HEK293 (cell line): ENCODE measurements around the gene ZC3H4.

Experiments
- CTCF ChIA-PET: fragments of 350-600 bp; formaldehyde crosslinking; extraction: SDS; loops from one replicate; lab custom pipeline; 2021; ENCODE audit warnings: antibody characterized with exemption; lab: Yijun Ruan, JAX
- POLR2A ChIA-PET: fragments of 300-600 bp; formaldehyde crosslinking; extraction: SDS; loops from one replicate; lab custom pipeline; 2020; ENCODE audit warnings: antibody characterized with exemption, inconsistent platforms; lab: Yijun Ruan, JAX
- H3K27ac ChIP-seq: fragments of 200-500 bp; sonication (Bioruptor generic); 2 replicates; pipeline ENCODE4 v1.5.1; 2014; ENCODE audit warnings: low read depth, low read length, control low read depth, inconsistent platforms; ENCODE audit errors: extremely low read depth
- H3K36me3 ChIP-seq, 2 experiments: fragments of 200-500 bp in 1 of 2; sonication (Bioruptor generic) in 1 of 2; 1 replicate in 1 of 2; 2 replicates in 1 of 2; pipeline ENCODE4 v1.5.1; 2014 to 2017; ENCODE audit warnings: inconsistent platforms in 2 of 2, low read length in 2 of 2; ENCODE audit not compliant: control insufficient read depth in 2 of 2, insufficient read depth in 1 of 2
- H3K4me1 ChIP-seq: fragments of 200-500 bp; sonication (Bioruptor generic); 2 replicates; pipeline ENCODE4 v1.5.1; 2014; ENCODE audit warnings: mild to moderate bottlenecking, low read length, inconsistent platforms; ENCODE audit not compliant: control insufficient read depth, insufficient read depth
- H3K4me3 ChIP-seq: 2 replicates; pipeline ENCODE4 v1.5.1; 2011; ENCODE audit warnings: low read depth, mild to moderate bottlenecking, control low read depth, low read length, moderate library complexity
- H3K9me3 ChIP-seq: fragments of 200-500 bp; sonication (Bioruptor generic); 2 replicates; pipeline ENCODE4 v1.5.1; 2014; ENCODE audit warnings: low read depth, low read length, inconsistent platforms; ENCODE audit not compliant: control insufficient read depth, insufficient read depth
- AEBP2 ChIP-seq: fragments of 450-650 bp; formaldehyde crosslinking; IDR thresholded peaks from 2 replicates; pipeline ENCODE4 v1.5.1; 2016; ENCODE audit warnings: missing biosample characterization, missing genetic modification characterization, borderline replicate concordance
- BCL11A ChIP-seq: fragments of 450-650 bp; formaldehyde crosslinking; IDR thresholded peaks from 2 replicates; pipeline ENCODE4 v1.5.1; 2016; ENCODE audit warnings: low read depth, missing biosample characterization, missing genetic modification characterization
- BCL11B ChIP-seq: fragments of 450-650 bp; formaldehyde crosslinking; IDR thresholded peaks from 2 replicates; pipeline ENCODE4 v1.5.1; 2016; ENCODE audit warnings: low read depth, missing biosample characterization, missing genetic modification characterization
- KLF10 ChIP-seq: fragments of 450-650 bp; IDR thresholded peaks from 2 replicates; pipeline ENCODE4 v1.5.1; 2018; ENCODE audit warnings: missing biosample characterization, mild to moderate bottlenecking, missing genetic modification characterization
- SP7 ChIP-seq: fragments of 450-650 bp; formaldehyde crosslinking; IDR thresholded peaks from 2 replicates; pipeline ENCODE4 v1.5.1; 2016; ENCODE audit warnings: missing biosample characterization, missing genetic modification characterization
- TRIM28 ChIP-seq: IDR thresholded peaks from 2 replicates; pipeline ENCODE4 v1.6.1; 2011; ENCODE audit warnings: low read length, control low read depth, borderline replicate concordance
- ZBTB48 ChIP-seq: fragments of 450-650 bp; formaldehyde crosslinking; IDR thresholded peaks from 2 replicates; pipeline ENCODE4 v1.5.1; 2016; ENCODE audit warnings: missing biosample characterization, missing genetic modification characterization
- ZBTB8A ChIP-seq: fragments of 450-650 bp; formaldehyde crosslinking; IDR thresholded peaks from 2 replicates; pipeline ENCODE4 v1.5.1; 2016; ENCODE audit warnings: missing biosample characterization, missing genetic modification characterization
- ZNF10 ChIP-seq: fragments of 450-650 bp; formaldehyde crosslinking; IDR thresholded peaks from 2 replicates; pipeline ENCODE4 v1.5.1; 2017; ENCODE audit warnings: missing biosample characterization, missing genetic modification characterization
- ZNF133 ChIP-seq: fragments of 450-650 bp; formaldehyde crosslinking; IDR thresholded peaks from 2 replicates; pipeline ENCODE4 v1.5.1; 2016; ENCODE audit warnings: missing biosample characterization, missing genetic modification characterization
- ZNF16 ChIP-seq: fragments of 450-650 bp; formaldehyde crosslinking; IDR thresholded peaks from 2 replicates; pipeline ENCODE4 v1.5.1; 2016; ENCODE audit warnings: low read depth, missing biosample characterization, missing genetic modification characterization
- ZNF184 ChIP-seq: fragments of 450-650 bp; IDR thresholded peaks from 2 replicates; pipeline ENCODE4 v1.5.1; 2018; ENCODE audit warnings: missing biosample characterization, mild to moderate bottlenecking, missing genetic modification characterization
- ZNF202 ChIP-seq: fragments of 450-650 bp; formaldehyde crosslinking; IDR thresholded peaks from 2 replicates; pipeline ENCODE4 v1.5.1; 2016; ENCODE audit warnings: missing biosample characterization, missing genetic modification characterization, borderline replicate concordance
- ZNF214 ChIP-seq: fragments of 450-650 bp; formaldehyde crosslinking; IDR thresholded peaks from 2 replicates; pipeline ENCODE4 v1.5.1; 2017; ENCODE audit warnings: missing biosample characterization, mild to moderate bottlenecking, missing genetic modification characterization, borderline replicate concordance
- ZNF239 ChIP-seq: fragments of 450-650 bp; formaldehyde crosslinking; IDR thresholded peaks from 2 replicates; pipeline ENCODE4 v1.5.1; 2016; ENCODE audit warnings: missing biosample characterization, missing genetic modification characterization
- ZNF280D ChIP-seq: fragments of 450-650 bp; formaldehyde crosslinking; IDR thresholded peaks from 2 replicates; pipeline ENCODE4 v1.5.1; 2016; ENCODE audit warnings: missing biosample characterization, missing genetic modification characterization
- ZNF366 ChIP-seq: fragments of 450-650 bp; formaldehyde crosslinking; conservative IDR thresholded peaks from 2 replicates; pipeline ENCODE4 v1.5.1; 2016; ENCODE audit warnings: missing biosample characterization, missing genetic modification characterization
- ZNF416 ChIP-seq: fragments of 450-650 bp; formaldehyde crosslinking; IDR thresholded peaks from 2 replicates; pipeline ENCODE4 v1.5.1; 2016; ENCODE audit warnings: missing biosample characterization, missing genetic modification characterization
- ZNF555 ChIP-seq: fragments of 450-650 bp; formaldehyde crosslinking; conservative IDR thresholded peaks from 2 replicates; pipeline ENCODE4 v1.5.1; 2017; ENCODE audit warnings: missing biosample characterization, mild to moderate bottlenecking, missing genetic modification characterization, inconsistent platforms
- ZNF704 ChIP-seq: fragments of 450-650 bp; formaldehyde crosslinking; IDR thresholded peaks from 2 replicates; pipeline ENCODE4 v1.5.1; 2016; ENCODE audit warnings: missing biosample characterization, missing genetic modification characterization
- ZNF776 ChIP-seq: fragments of 450-650 bp; formaldehyde crosslinking; IDR thresholded peaks from 2 replicates; pipeline ENCODE4 v1.5.0; 2017; ENCODE audit warnings: missing biosample characterization, missing genetic modification characterization, borderline replicate concordance
- ZNF792 ChIP-seq: fragments of 450-650 bp; formaldehyde crosslinking; IDR thresholded peaks from 2 replicates; pipeline ENCODE4 v1.5.1; 2016; ENCODE audit warnings: missing biosample characterization, missing genetic modification characterization
- ZXDB ChIP-seq: fragments of 450-650 bp; formaldehyde crosslinking; IDR thresholded peaks from 2 replicates; pipeline ENCODE4 v1.5.1; 2016; ENCODE audit warnings: missing biosample characterization, missing genetic modification characterization
- TF ChIP-seq, protein P1 (sequence below): sonication (generic); formaldehyde crosslinking; IDR thresholded peaks from 2 replicates; pipeline ENCODE4 v1.8.1; 2022; ENCODE audit warnings: mild to moderate bottlenecking, moderate library complexity, missing genetic modification reagents
- TF ChIP-seq, protein P2 (sequence below): fragments of 450-650 bp; IDR thresholded peaks from 2 replicates; pipeline ENCODE4 v1.5.1; 2018; ENCODE audit warnings: missing biosample characterization, mild to moderate bottlenecking, missing genetic modification characterization

The ZC3H4 gene

GRCh38 chr19:47130589-47131227, 17.1 kb upstream of the ZC3H4 start, which contains the start of gene SAE1 (continued):
- TF ChIP-seq, protein P1, sequence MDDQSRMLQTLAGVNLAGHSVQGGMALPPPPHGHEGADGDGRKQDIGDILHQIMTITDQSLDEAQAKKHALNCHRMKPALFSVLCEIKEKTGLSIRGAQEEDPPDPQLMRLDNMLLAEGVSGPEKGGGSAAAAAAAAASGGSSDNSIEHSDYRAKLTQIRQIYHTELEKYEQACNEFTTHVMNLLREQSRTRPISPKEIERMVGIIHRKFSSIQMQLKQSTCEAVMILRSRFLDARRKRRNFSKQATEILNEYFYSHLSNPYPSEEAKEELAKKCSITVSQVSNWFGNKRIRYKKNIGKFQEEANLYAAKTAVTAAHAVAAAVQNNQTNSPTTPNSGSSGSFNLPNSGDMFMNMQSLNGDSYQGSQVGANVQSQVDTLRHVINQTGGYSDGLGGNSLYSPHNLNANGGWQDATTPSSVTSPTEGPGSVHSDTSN = 0 out of 2 replicates have a peak, but pooled peaks have one; percentile 69
- TF ChIP-seq ZNF10 (tag by site-specific recombination) (no peak; the same call in 1 of the 2 replicates), AEBP2 (tag by site-specific recombination) (no peak)

DNA sequence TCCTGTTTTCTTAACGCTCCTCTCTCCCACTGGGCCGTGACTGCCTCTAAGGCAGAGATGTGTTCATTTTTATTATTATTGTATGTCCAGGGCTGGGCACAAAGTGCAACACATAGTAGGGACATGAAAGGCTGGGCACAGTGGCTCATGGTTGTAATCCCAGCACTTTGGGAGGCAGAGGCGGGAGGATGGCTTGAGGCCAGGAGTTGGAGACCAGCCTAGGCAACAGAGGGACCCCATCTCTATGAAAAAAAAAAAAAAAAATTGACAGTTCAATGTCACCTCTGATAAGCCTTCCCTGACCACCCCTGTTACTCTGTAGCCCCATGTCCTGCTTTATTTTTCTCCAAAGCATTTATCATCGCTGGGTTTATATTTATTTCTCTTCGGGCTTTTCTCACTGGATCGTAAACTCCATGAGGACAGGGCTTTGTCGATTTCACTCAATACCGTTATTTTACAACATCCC, 16.6 kb upstream of the ZC3H4 start:
- CTCF ChIA-PET = interaction anchor here (0.6 to 1.7 kb wide), 4 partner anchors 11 to 371 kb away, joined by 3 to 6 read pairs (median 4); no protein-coding TSS in a partner anchor
- Histone ChIP-seq H3K27ac (no peak overlapping the region), H3K4me3 (no peak overlapping the region), H3K4me1 (peaks cover 18% of the 10 kb centered on the region), H3K9me3 (no peaks in the 10 kb centered on the region), H3K36me3 (peaks cover 5 to 16% of the 10 kb centered on the region in 2 experiments; a peak in 2 of 3 replicates)
- POLR2A ChIA-PET = interaction anchor here (0.6 to 3.6 kb wide), 9 partner anchors 11 to 117 kb away, joined by 3 to 86 read pairs (median 4); partner anchors contain the start of gene ZC3H4
- TF ChIP-seq ZNF792 (tag by site-specific recombination) = no peak
- no peak for TF ChIP-seq BCL11B (tag by site-specific recombination)
- TF ChIP-seq BCL11A = no peak
- no peak for TF ChIP-seq ZNF555 (tag by site-specific recombination)
- TF ChIP-seq ZNF184 (tag by site-specific recombination) = no peak
- no peak for TF ChIP-seq ZNF366 (tag by site-specific recombination)
- TF ChIP-seq ZNF133 (tag by site-specific recombination) = no peak
- 0 out of 2 replicates have a peak, but pooled peaks have one; percentile 23 for TF ChIP-seq ZNF16
- TF ChIP-seq ZBTB48 (tag by site-specific recombination) = no peak
- TF ChIP-seq ZNF214 (tag by site-specific recombination) = no peak
- TF ChIP-seq ZNF239 = no peak
- no peak for TF ChIP-seq ZNF704 (tag by site-specific recombination)
- no peak for TF ChIP-seq ZXDB (tag by site-specific recombination)
- 0 out of 2 replicates have a peak, but pooled peaks have one; percentile 15 for TF ChIP-seq KLF10
- TF ChIP-seq ZBTB8A = no peak
- no peak for TF ChIP-seq ZNF202 (tag by site-specific recombination)
- peak; percentile 83 for TF ChIP-seq ZNF280D
- no peak for TF ChIP-seq SP7
- TF ChIP-seq ZNF776 = no peak
- TF ChIP-seq, protein P2, sequence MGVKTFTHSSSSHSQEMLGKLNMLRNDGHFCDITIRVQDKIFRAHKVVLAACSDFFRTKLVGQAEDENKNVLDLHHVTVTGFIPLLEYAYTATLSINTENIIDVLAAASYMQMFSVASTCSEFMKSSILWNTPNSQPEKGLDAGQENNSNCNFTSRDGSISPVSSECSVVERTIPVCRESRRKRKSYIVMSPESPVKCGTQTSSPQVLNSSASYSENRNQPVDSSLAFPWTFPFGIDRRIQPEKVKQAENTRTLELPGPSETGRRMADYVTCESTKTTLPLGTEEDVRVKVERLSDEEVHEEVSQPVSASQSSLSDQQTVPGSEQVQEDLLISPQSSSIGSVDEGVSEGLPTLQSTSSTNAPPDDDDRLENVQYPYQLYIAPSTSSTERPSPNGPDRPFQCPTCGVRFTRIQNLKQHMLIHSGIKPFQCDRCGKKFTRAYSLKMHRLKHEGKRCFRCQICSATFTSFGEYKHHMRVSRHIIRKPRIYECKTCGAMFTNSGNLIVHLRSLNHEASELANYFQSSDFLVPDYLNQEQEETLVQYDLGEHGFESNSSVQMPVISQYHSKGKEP (tag by site-specific recombination) = peak; percentile 64; the same call in 1 of the 2 replicates
- TF ChIP-seq ZNF416 (tag by site-specific recombination) = 0 out of 2 replicates have a peak, but pooled peaks have one; percentile 35
- TF ChIP-seq TRIM28 = no peak
